Naive thymus-derived CD8-positive, alpha-beta T cell (primary cell): ENCODE results near the gene RSBN1L. TPM values are rescaled to one million over a fixed set of nuclear protein-coding genes. Genes with fewer than 3 reads are reported as not detected.

Experiments used
- ATAC-seq, 2 donors: fragments of 150-1000 bp; cut with Tn5 transposase in 1 of 2; sonication (Bioruptor Pico), chemical (Tn5 transposase) in 1 of 2; 1 replicate in 1 of 2; 2 replicates in 1 of 2; pipeline ENCODE4 v1.10.0; 2021; ENCODE audit warnings: mild to moderate bottlenecking in 2 of 2, moderate library complexity in 2 of 2
- POLR2A ChIA-PET: fragments of 350-600 bp; sonication (Branson Sonifier 250); formaldehyde crosslinking; loops from one replicate; lab custom pipeline; 2021; ENCODE audit warnings: antibody characterized with exemption; lab: Charles Lee
- DNase-seq, 10 donors: peaks; one replicate each; pipeline versions ENCODE4 v3.0.0 to v3.0.0-alpha.2; 2020 to 2022
- H3K27ac Mint-ChIP-seq, 10 donors: one replicate each; pipeline ENCODE4 v1.8.0; 2020 to 2022; ENCODE audit warnings: mild to moderate bottlenecking in 10 of 10, mixed read lengths in 10 of 10, moderate library complexity in 4 of 10, inconsistent platforms in 1 of 10
- H3K27me3 Mint-ChIP-seq, 5 donors: one replicate each; pipeline ENCODE4 v1.8.0; 2021 to 2022; ENCODE audit warnings: mixed read lengths in 5 of 5
- H3K36me3 Mint-ChIP-seq, 3 donors: one replicate each; pipeline ENCODE4 v1.8.0; 2020 to 2022; ENCODE audit warnings: mixed read lengths in 3 of 3, mild to moderate bottlenecking in 2 of 3, inconsistent platforms in 1 of 3
- H3K4me1 Mint-ChIP-seq, 4 donors: one replicate each; pipeline ENCODE4 v1.8.0; 2021 to 2022; ENCODE audit warnings: mixed read lengths in 4 of 4
- H3K4me3 Mint-ChIP-seq, 10 donors: one replicate each; pipeline ENCODE4 v1.8.0; 2020 to 2022; ENCODE audit warnings: mild to moderate bottlenecking in 10 of 10, mixed read lengths in 10 of 10, moderate library complexity in 6 of 10, inconsistent platforms in 1 of 10
- H3K9me3 Mint-ChIP-seq, 9 donors: one replicate each; pipeline ENCODE4 v1.8.0; 2020 to 2022; ENCODE audit warnings: mixed read lengths in 9 of 9, mild to moderate bottlenecking in 3 of 9, inconsistent platforms in 1 of 9, moderate library complexity in 1 of 9
- polyA plus RNA-seq, 3 donors: library from polyadenylated mRNA; unstranded; fragments of 300-500 nt; fragmentation: Illumina TruSeq; gene quantifications; one replicate each; pipeline ENCODE4 v1.2.3, GENCODE V29; 2021
- total RNA-seq, 8 experiments: library from RNA in 2 of 8; stranded (reverse) in 2 of 8; gene quantifications; one replicate each; pipeline ENCODE4 v1.2.3 and lab custom pipeline; 2021 to 2026

Gene RSBN1L
- total and polyA plus RNA-seq, 5 experiments from 2014 or later = 5.9 to 47.9 (median 8.2) TPM

DNA sequence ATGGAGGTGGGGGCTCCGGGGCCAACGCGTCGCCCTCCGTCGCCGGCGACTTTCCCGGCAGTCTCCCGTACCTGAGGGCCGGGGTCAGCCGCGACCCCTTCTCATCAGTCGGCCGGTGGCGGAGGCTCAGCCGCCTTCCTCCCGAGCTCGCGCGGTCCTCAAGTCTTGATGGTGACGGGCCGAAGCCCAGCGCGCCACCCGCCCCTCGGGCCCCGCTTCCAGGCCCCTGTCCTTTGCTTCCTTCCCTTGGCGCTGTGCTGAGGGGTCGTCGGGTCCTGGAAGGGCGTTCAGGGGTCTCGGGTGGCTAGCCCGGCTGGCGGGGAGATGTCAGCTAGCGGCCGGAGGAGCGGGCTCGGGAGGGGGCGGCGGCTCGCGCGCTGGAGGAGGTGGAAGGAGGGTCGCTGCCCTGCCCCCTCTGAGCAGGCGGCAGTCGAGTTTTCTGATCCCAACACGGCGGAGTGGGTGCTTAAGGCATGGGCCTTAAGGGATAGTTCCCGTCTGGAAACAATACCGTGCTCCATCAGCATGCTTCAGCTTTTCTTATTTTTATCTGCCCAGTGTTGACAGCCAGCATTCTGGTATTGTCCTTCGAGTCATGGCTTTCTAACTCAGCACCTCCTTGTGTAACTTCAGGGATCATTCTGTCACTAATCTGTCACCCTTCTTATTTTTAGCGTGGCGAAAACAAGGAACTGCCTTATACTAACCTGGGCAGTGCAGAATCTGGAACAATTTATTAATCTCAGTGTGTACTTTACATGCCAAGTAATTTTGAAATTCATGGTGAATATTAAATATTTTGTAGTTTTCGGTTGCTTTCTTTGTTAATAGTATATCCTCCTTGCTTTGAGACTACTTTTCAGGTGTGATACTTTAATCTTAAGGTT, 103.1 kb downstream of the RSBN1L start:
- POLR2A ChIA-PET = interaction anchor here (0.6 to 2.0 kb wide), 2 partner anchors 103 to 135 kb away, joined by 3 to 15 read pairs; partner anchors contain the start of gene RSBN1L
- Mint-ChIP-seq H3K27me3 (no peaks in the 10 kb centered on the region), H3K27ac (peak overlapping the region; percentile 85 to 97 (median 95))

DNA sequence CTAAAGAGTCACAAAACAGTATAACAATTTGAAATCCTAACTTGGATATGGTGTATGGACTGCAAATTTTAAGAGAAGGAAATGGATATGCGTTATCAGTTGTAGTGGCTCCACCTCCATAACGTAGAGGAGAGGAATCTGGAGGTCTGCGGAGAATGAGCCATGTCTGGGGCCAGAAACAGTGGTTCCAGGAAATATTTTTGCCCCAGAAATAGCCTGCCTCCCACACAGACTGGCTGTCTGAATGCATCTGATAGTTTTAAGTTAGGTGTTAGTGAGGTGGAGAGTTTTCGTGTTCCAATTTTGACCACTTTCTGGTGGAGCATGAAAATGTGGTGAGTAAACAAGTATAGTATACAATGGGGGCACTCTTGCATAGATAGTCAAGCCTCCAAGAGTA, 103.9 kb downstream of the RSBN1L start:
- Mint-ChIP-seq H3K27ac (peak overlapping the region in 8 of 10 donors; percentile 42 to 97 (median 86)), H3K4me1 (peaks cover 31 to 86% (median 77%) of the 10 kb centered on the region in 4 donors), H3K36me3 (peaks cover 0 to 2% (median 0%) of the 10 kb centered on the region in 3 donors), H3K9me3 (no peaks in the 10 kb centered on the region), H3K4me3 (peak overlapping the region; percentile 88 to 99 (median 97)), H3K27me3 (no peaks in the 10 kb centered on the region)
- DNase-seq (no peak), ATAC-seq (no peak)
- POLR2A ChIA-PET = interaction anchor here (2.0 kb wide), 1 partner anchor 103 kb away, joined by 15 read pairs; the partner anchor contains the start of gene RSBN1L

More for the DNA sequence above, 103.1 kb downstream of the RSBN1L start:
- Mint-ChIP-seq H3K9me3 (no peaks in the 10 kb centered on the region), H3K4me3 (peak overlapping the region; percentile 88 to 99 (median 97)), H3K4me1 (peaks cover 31 to 85% (median 78%) of the 10 kb centered on the region in 4 donors), H3K36me3 (peaks cover 0 to 5% (median 0%) of the 10 kb centered on the region in 3 donors)
- no peak for ATAC-seq
- peak in 6 of 10 donors; percentile 7 to 26 (median 16) for DNase-seq

DNA sequence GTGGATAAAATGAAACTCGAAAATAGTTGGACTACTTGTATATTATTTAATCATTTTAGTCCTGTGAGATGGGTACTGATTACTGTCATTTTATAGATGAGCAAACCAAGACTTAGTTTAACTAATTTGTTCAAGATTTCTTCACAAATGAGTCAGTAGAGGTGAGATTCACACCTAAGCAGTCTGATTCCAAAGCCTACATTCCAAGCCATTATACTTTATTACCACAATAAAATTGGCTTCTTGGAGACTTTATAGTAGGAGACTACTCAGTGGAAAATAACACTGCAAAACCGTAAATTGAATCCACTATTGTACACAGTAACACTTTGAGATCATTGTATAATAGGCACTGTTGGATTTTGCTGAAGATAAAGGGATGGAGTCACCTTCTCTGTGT, 104.5 kb downstream of the RSBN1L start:
- POLR2A ChIA-PET = no interaction called here
- peaks cover 0 to 1% (median under 1%) of the 10 kb centered on the region in 3 donors for H3K36me3 Mint-ChIP-seq
- H3K27me3 Mint-ChIP-seq = no peaks in the 10 kb centered on the region

GRCh38 chr7:77802557-77803405, 106.5 kb downstream of the RSBN1L start:
- peaks cover 24 to 78% (median 63%) of the 10 kb centered on the region in 4 donors for H3K4me1 Mint-ChIP-seq
- H3K36me3 Mint-ChIP-seq = peaks cover 0 to 15% (median 15%) of the 10 kb centered on the region in 3 donors
- ATAC-seq = no peak
- no peaks in the 10 kb centered on the region for H3K27me3 Mint-ChIP-seq
- peak overlapping the region; percentile 0 to 70 (median 40) for H3K4me3 Mint-ChIP-seq
- H3K9me3 Mint-ChIP-seq = peaks cover 0 to 21% (median 10%) of the 10 kb centered on the region in 9 donors
- H3K27ac Mint-ChIP-seq = peak overlapping the region in 8 of 10 donors; percentile 6 to 93 (median 52)
- no peak for DNase-seq
- POLR2A ChIA-PET = interaction anchor here (0.6 kb wide), 1 partner anchor 86 kb away, joined by 3 read pairs; no protein-coding TSS in a partner anchor

More for the DNA sequence above, 104.5 kb downstream of the RSBN1L start:
- Mint-ChIP-seq H3K9me3 (peaks cover 0 to 3% (median 0%) of the 10 kb centered on the region in 9 donors), H3K27ac (peak overlapping the region in 2 of 10 donors; percentile 40 to 93), H3K4me1 (peaks cover 32 to 89% (median 80%) of the 10 kb centered on the region in 4 donors), H3K4me3 (peak overlapping the region in 1 of 10 donors; percentile 99)
- ATAC-seq (no peak), DNase-seq (no peak)

- Mint-ChIP-seq H3K36me3 (peaks cover 0 to 30% (median 24%) of the 10 kb centered on the region in 3 donors), H3K27me3 (no peaks in the 10 kb centered on the region), H3K4me1 (peaks cover 16 to 63% (median 41%) of the 10 kb centered on the region in 4 donors), H3K27ac (peak overlapping the region in 1 of 10 donors; percentile 15), H3K9me3 (peaks cover 8 to 31% (median 17%) of the 10 kb centered on the region in 9 donors), H3K4me3 (no peak overlapping the region)
- ATAC-seq (no peak), DNase-seq (no peak)
- POLR2A ChIA-PET = no interaction called here
Measured at GRCh38 chr7:77806425-77806824, 110.2 kb downstream of the RSBN1L start.

DNA sequence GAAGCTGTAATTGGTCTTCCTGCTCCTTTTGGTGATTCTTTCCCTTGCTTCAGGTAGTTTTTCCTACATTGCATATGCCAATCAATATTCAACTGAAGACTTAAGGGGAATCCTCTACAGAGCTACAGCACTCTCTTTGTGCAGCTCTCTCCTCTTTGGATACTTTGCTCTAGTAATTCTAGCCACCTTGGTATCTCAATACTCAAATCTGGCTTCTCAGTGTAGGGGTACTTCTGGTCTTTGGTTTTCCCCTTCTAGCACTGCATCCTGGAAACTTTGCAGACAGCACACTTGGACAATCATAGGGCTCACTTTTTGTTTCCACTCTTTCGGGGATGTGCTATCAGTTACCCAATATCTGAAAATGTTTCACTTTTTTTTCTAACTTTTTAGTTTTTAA, 112.3 kb downstream of the RSBN1L start:
- peak overlapping the region in 1 of 10 donors; percentile 1 for H3K27ac Mint-ChIP-seq
- POLR2A ChIA-PET = no interaction called here
- H3K4me1 Mint-ChIP-seq = peaks cover 16 to 63% (median 36%) of the 10 kb centered on the region in 4 donors
- peaks cover 0 to 30% (median 24%) of the 10 kb centered on the region in 3 donors for H3K36me3 Mint-ChIP-seq
- H3K9me3 Mint-ChIP-seq = peaks cover 8 to 31% (median 17%) of the 10 kb centered on the region in 9 donors
- DNase-seq (no peak), ATAC-seq (no peak)
- no peaks in the 10 kb centered on the region for H3K27me3 Mint-ChIP-seq
- H3K4me3 Mint-ChIP-seq = no peak overlapping the region

DNA sequence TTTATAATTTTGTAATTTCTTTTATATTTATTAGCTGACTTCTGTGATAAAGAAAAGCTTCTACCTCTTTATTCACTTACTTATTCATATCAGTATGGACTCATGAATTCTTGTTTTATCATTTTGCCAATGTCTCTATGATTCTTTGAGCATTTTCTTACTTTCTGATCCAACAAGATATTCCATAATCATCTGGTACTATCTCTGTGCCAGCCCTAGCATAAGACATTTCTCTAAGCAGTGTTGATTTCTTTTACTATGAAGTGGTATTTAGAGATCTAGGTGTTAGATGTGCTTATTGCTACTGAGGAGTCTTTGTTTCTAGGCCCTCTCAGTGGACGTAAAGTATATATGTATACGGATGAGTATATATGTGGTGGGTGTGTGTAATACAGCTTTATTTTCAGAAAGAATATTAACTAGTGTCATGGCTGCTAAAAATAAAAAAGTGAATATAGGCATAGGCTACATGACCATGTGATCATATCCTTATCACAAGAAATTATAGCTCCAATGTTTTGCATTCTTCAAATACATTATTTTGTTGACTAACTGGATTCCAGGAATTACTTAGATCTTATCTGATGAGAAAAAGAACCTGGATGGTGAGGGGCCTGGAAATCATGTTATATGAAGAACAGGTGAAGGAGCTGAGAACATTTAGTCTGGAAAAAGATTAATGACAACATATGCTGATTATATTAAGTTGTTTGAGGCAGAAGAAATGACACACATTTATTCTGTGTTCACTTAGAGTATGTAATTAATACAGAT, 115.4 kb downstream of the RSBN1L start:
- Mint-ChIP-seq H3K36me3 (peaks cover 8 to 28% (median 24%) of the 10 kb centered on the region in 3 donors), H3K4me1 (peaks cover 9 to 57% (median 33%) of the 10 kb centered on the region in 4 donors), H3K27me3 (no peaks in the 10 kb centered on the region), H3K27ac (peak overlapping the region in 1 of 10 donors; percentile 2), H3K4me3 (no peak overlapping the region), H3K9me3 (peaks cover 4 to 24% (median 20%) of the 10 kb centered on the region in 9 donors)
- ATAC-seq (no peak), DNase-seq (no peak)
- POLR2A ChIA-PET = no interaction called here

DNA sequence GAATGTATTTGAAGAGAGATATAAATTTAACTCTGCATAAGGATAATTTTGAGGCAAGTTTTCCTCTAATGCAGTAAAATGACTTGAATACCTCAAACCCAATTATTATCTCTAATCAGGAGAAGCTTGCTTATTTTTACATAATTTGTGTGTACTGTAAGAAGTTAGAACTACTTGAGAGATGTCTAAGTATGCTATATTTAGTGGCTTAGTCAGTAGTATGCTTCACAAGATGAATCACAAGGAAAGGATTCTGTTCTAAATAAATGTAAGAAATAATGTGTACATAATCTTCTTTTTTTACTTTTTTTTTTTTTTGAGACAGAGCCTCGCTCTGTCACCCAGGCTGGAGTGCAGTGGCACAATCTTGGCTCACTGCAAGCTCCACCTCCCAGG, 116.0 kb downstream of the RSBN1L start:
- Mint-ChIP-seq H3K27me3 (no peaks in the 10 kb centered on the region), H3K27ac (peak overlapping the region in 1 of 10 donors; percentile 6), H3K4me3 (no peak overlapping the region), H3K36me3 (peaks cover 14 to 31% (median 24%) of the 10 kb centered on the region in 3 donors), H3K4me1 (peaks cover 9 to 60% (median 38%) of the 10 kb centered on the region in 4 donors), H3K9me3 (peaks cover 0 to 23% (median 20%) of the 10 kb centered on the region in 9 donors)
- no peak for ATAC-seq
- DNase-seq = no peak
- POLR2A ChIA-PET = no interaction called here

- Mint-ChIP-seq H3K27me3 (no peaks in the 10 kb centered on the region), H3K9me3 (peaks cover under 1 to 20% (median 16%) of the 10 kb centered on the region in 9 donors), H3K4me3 (peak overlapping the region in 1 of 10 donors; percentile 9), H3K4me1 (peaks cover 9 to 52% (median 38%) of the 10 kb centered on the region in 4 donors), H3K36me3 (peaks cover 19 to 31% (median 21%) of the 10 kb centered on the region in 3 donors), H3K27ac (peak overlapping the region in 4 of 10 donors; percentile 0 to 33 (median 9))
- ATAC-seq (no peak), DNase-seq (no peak)
- POLR2A ChIA-PET = no interaction called here
Measured at GRCh38 chr7:77813180-77813579, 116.9 kb downstream of the RSBN1L start.

DNA sequence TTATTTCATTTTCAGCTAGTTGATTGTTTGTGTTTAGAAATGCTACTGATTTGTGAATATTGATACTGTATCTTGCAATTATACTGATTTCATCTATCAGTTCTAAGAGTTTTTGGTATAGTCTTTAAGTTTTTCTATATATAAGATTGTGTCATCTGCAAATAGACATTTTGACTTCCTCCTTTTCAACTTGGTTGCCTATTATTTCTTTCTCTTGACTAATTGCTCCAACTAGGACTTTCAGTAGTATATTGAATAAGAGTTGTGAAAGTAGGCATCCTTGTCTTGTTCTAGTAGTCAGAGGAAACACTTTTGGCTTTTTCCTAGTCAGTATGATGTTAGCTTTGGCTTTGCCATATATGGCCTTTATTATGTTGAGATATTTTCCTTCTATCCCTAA, 122.8 kb downstream of the RSBN1L start:
- POLR2A ChIA-PET = no interaction called here
- DNase-seq (no peak), ATAC-seq (no peak)
- Mint-ChIP-seq H3K27me3 (no peaks in the 10 kb centered on the region), H3K4me1 (peaks cover 9 to 48% (median 31%) of the 10 kb centered on the region in 4 donors), H3K9me3 (peaks cover 9 to 67% (median 46%) of the 10 kb centered on the region in 9 donors), H3K36me3 (peaks cover 53 to 65% (median 60%) of the 10 kb centered on the region in 3 donors), H3K4me3 (no peak overlapping the region), H3K27ac (no peak overlapping the region)

DNA sequence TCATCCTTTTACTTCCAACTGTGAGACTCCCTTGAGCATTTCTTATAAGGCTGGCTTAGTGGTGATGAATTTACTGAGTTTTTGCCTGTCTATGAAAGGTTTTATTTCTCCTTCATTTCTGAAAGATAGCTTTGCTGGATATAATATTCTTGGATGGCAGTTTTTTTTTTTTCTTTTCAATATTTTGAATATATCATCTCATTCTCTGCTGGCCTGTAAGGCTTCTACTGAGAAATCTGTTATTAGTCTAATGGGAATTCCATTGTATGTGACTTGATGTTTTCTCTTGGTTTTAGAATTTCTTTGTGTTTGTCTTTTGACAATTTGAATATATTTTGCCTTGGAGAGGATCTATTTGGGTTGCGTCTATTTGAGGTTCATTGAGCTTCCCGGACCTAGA, 124.7 kb downstream of the RSBN1L start:
- no peaks in the 10 kb centered on the region for H3K27me3 Mint-ChIP-seq
- peaks cover 12 to 51% (median 24%) of the 10 kb centered on the region in 4 donors for H3K4me1 Mint-ChIP-seq
- peak overlapping the region in 1 of 10 donors; percentile 61 for H3K27ac Mint-ChIP-seq
- H3K9me3 Mint-ChIP-seq = peaks cover 14 to 78% (median 58%) of the 10 kb centered on the region in 9 donors
- H3K4me3 Mint-ChIP-seq = no peak overlapping the region
- DNase-seq (no peak), ATAC-seq (no peak)
- POLR2A ChIA-PET = no interaction called here
- H3K36me3 Mint-ChIP-seq = peaks cover 60 to 73% (median 64%) of the 10 kb centered on the region in 3 donors
